ENCODE data around the gene SIK2.

GRCh38 chr11:111779118-111779517, 176.9 kb downstream of the SIK2 start:
- TF ChIP-seq ZFX (CRISPR knock-in tag; IDR thresholded peaks at IDR 0.05) (no peak), CBFA2T3 (IDR thresholded peaks at IDR 0.05) (no peak), CTCF (IDR thresholded peaks at IDR 0.05 in 2 of 3, conservative IDR thresholded peaks at IDR 0.05 in 1 of 3; ENCODE audit: insufficient read depth in 2 of 3, low read depth in 1 of 3, low read length in 3 of 3) (no peak), POLR2A (conservative IDR thresholded peaks at IDR 0.05) (no peak), MYC (IDR thresholded peaks at IDR 0.05; ENCODE audit: low read depth, low read length) (no peak), MYC (CRISPR knock-in tag; IDR thresholded peaks at IDR 0.05; ENCODE audit: borderline replicate concordance, low read depth) (no peak), ZBTB7A (IDR thresholded peaks at IDR 0.05; ENCODE audit: borderline replicate concordance, control insufficient read depth, low read depth, low read length) (no peak), NFYB (IDR thresholded peaks at IDR 0.05; ENCODE audit: extremely low read depth, insufficient read length) (no peak), POLR2AphosphoS2 (IDR thresholded peaks at IDR 0.05; ENCODE audit: low read length) (no peak)
